Putamen (tissue), 1 donor: ENCODE results near the gene EXOC4.
"Not testable (repeated sequence)": the region's sequence is repeated elsewhere in the genome, so short reads cannot be mapped to it uniquely, and the experiment has no call there.

ENCODE experiments used
- DNase-seq: peaks from one replicate; pipeline ENCODE4 v3.0.0-alpha.2; 2016; ENCODE audit warnings: low spot score

Gene EXOC4

DNA sequence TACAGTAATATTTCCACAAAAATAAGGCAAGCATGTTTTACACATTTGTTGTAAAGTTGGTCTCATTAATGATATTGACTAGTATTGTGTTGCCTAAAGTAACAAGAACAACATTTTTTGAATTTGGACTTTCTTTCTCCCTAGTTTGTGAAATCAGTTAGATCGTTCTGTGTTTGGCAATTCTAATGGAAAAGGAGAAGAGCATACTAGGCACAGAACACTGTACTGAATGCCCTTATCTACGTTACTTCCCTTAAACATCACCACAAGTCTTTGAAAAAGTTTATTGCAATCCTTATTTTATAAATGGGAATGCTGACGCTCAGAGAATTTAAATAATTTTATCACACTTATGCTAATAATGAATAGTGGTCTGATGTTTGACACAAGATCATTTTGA lies 372.2 kb downstream of the EXOC4 start:
- no peak for DNase-seq

DNA sequence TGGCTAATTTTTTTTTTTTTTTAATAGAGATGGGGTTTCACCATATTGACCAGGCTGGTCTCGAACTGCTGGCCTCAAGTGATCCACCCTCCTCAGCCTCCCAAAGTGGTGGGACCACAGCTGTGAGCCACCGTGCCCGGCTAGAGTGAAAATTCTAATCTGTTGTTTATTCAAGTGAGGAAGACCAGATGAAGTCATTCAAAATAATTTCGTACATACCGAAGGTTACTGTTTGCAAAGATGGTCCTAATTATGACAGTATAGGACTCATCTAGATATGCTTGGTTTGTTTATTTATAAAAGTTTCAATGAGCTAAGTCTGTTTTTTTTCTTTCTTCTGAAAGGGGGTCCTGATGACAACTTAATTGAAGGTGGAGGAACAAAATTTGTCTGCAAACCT lies 376.8 kb downstream of the EXOC4 start:
- no peak for DNase-seq

DNA sequence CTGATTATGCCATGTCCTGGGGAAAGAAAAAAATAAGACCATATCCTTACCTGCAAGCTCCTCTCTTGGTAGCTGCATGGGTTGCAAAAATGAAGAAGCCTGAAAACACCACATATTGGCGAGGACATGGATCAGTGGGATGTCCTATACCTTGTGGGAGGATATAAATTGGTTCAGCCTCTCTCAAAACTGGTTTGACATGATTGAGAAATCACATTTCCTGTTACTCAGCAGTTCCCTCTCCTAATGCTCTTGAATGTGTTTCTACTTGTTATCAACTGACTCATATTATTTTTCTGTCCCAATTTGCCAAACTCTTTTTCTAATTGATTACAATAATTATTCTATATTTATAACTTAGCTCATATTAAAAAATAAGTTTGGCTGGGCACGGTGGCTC lies 380.2 kb downstream of the EXOC4 start:
- no peak for DNase-seq

- DNase-seq: no peak
Observed at GRCh38 chr7:133635541-133635940, 382.7 kb downstream of the EXOC4 start.

DNA sequence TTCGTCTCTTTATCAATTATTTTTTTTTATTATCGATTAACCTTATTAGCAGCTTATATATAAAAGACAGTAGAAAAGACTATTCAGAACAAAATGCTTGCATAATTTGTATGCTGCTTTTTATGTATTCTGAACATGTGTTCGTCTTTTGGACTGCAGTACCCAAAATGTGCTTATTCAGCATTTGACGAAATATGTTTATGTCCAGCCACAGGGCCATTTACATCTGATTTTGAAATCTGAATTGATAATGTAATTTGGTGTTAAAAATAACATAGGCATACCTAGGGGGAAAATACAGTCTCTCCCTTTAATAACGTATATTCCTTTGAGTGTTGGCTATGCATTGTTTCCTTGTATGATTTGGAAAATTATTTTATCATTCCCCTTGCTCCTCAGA lies 386.0 kb downstream of the EXOC4 start:
- DNase-seq: no peak

GRCh38 chr7:133641436-133641835 lies 388.6 kb downstream of the EXOC4 start:
- DNase-seq: no peak

DNA sequence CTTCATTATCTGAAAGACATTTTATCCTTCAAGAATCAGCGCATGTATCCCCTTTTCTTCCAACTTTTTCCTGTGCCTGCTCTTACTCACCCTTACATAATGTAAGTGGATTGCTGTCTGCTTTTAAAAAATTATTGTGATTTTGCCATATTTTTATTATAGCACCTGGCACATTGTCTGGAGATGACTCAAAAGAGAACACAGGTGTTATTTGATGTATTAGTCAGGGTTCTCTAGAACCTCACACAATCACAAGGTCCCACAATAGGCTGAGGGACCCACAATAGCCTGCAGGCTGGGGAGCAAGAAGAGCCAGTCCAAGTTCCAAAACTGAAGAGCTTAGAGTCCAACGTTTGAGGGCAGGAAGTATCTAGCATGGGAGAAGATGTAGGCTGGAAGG lies 390.0 kb downstream of the EXOC4 start:
- DNase-seq: no peak

- not testable (repeated sequence) for DNase-seq
Observed at GRCh38 chr7:133643652-133644051, 390.8 kb downstream of the EXOC4 start.

- no peak for DNase-seq
Observed at GRCh38 chr7:133645884-133646391, 393.1 kb downstream of the EXOC4 start.

DNA sequence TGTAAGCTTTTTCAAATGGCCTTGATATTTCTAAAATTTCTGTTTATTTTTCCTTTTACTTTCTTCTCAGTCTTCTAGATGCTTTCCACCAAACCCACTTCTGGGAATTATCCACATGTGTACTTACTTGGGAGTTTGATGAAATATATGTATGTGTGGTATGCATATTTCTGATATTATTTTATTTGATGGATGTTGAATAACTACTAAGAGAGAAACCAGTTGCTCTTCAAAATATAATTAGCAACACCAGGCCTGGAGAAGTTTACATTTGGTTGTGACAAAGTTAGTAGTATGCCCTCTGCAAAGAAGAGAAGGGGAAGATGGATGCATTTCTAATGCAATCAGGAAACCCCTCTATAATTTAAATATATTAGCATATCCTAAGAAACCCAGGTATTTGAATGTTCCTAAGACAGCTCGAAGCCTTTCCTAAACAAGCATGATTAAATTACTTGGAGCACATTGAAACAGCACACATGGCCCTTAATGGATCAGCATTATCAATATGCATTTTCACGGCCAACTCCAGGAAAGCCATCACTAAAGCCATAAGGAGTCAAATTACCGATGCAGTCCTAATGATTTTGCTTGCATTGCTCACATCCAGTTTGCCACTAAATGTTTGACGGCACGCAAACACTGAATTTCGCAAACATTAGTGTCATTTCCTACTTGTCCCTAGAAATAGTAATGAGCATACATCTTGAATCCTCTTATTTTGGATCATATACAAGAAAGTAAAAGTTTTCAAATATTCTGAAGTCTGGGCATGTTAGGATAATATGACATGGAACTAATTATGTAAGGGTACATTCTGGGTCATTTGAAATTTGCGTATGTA lies 393.8 kb downstream of the EXOC4 start:
- DNase-seq: no peak

DNA sequence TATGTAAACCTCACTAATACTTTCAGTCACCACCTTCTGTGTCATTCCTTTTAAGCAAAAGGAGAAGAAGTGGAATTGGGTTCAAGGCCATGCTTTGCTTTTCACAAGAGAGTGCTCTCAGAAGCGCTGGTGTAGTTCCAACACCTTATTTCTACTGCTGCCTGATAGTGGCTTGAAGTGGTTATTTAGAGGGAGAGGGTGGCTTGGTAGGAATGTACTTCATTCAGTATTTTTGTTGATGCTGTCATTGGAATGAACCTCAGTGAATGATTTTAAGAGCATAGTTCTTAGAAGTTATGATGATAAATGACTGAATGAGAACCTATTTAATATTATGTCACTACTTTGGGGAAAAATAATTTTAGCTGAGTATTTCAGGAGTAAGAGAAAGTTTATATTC lies 396.7 kb downstream of the EXOC4 start:
- DNase-seq: no peak

- no peak for DNase-seq
Observed at GRCh38 chr7:133650069-133650468, 397.2 kb downstream of the EXOC4 start.

GRCh38 chr7:133650487-133651300 lies 397.8 kb downstream of the EXOC4 start:
- no peak for DNase-seq

DNA sequence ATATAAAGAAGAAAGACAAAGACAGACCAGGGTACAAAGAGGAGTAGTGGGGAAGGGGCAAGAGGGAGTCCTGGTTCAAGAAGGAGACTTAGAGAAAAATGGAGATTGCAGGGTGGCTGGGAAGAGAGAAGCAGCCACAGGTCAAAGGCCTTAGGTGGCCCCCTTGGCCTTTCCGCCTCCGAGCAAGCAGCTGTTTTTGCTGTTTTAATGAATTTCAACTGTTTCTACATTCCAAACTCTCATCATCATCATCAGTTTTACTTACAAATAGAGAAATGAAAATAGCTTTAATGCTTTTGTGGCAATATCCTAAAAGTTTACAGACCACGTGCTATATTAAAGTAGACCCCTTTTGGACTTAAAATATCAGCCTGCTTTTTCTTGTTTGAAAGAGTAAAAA lies 399.7 kb downstream of the EXOC4 start:
- no peak for DNase-seq

DNA sequence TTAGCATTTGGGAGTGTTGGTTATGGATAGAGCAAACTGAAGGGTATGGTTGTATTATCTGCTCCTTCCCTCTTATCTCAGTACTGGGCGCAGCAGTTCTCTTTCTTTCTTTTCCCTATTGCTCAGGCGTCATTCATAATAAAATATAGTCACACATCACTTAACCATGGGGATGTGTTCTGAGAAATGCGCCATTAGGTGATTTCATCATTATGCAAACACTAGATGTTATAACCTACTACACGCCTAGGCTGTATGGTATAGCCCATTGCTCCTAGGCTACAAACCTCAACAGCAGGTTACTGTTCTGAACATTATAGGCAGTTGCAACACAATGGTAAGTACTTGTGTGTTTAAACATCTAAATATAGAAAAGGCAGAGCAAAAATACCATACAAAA lies 401.7 kb downstream of the EXOC4 start:
- DNase-seq: no peak

- DNase-seq: no peak
Observed at GRCh38 chr7:133662276-133662675, 409.4 kb downstream of the EXOC4 start.

- no peak for DNase-seq
Observed at GRCh38 chr7:133662830-133663229, 410.0 kb downstream of the EXOC4 start.

DNA sequence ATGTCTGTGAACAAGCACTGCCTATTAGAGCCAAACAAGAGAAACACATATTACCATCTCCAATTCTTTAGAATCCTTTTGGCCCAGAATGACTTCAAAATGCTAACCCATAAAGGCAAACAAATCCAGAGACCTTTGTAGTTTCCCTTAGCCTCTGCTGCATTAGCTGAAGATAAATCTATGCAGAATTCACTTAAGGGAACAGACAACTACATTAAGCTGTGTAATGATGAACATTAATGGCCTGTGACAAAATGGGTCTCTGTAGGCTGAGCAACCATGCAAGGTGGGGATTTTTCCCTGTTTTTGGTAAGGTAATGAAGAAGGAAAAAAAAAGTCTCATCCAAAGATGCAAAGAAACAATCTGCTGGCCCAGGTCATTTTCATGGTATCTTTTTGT lies 411.6 kb downstream of the EXOC4 start:
- no peak for DNase-seq

DNA sequence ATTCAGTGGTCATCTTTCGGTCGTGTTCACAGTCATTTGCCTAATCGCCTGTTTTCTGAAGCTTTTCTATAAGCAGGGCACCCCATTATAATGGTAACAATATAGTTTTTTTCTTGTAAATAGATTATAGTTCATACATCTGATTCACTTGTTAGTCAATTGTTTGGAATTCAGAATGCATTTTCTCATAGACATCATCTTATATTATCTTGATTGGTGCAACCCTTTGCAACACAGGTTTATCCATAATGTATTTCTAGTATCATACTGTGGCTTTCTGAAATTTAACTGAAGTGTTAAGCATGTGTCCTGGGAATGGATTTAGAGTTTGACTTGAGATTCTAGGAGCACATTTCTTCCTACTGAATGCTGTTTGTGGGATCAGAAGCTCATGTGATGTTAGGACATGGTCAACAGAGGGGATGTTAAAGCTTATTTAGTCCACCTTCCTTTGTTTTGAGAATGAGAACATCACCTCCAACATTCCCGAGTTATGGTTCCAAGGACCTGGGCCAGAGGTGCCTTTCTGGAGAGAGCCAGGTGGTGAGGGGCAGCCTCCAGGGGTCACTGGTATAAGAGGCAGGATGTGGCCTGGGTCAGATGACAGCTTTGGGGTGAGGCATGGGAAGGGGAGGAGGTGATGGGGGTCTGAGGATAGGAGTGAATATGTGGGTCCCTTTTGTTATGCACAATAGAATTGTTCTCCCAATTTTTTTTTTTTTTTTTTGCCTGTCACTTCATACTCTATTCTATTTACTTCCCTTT lies 415.6 kb downstream of the EXOC4 start:
- no peak for DNase-seq

GRCh38 chr7:133669061-133669455 lies 416.2 kb downstream of the EXOC4 start:
- no peak for DNase-seq

DNA sequence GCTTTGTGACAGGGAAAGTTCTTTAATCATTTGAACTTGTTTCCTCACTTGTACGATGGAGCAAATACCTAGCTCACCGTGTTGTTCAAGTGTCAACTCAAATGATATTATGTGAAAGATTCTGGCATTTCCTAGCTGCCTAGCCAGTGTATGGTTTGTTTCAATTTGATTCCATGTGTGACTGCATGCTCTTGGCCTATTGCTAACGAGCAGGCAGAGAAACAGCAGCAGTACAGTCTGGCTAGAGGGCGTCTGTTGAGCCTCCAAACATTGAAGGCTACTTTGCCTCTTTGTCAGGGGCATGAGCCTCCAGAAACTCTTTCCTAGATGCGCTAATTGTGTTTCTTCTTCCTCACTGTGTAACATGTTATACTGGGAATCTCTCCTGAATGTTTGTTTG lies 417.4 kb downstream of the EXOC4 start:
- DNase-seq: no peak

- no peak for DNase-seq
Observed at GRCh38 chr7:133672866-133673265, 420.0 kb downstream of the EXOC4 start.
